Mucosa of descending colon (tissue), 3 donors: ENCODE measurements around the gene CAMSAP1. TPM values are rescaled to one million over a fixed set of nuclear protein-coding genes. Genes with fewer than 3 reads are reported as not detected.

ENCODE experiments used
- ATAC-seq: fragments of 200-7000 bp; cut with Tn5 transposase; one replicate; pipeline ENCODE4 v1.9.1; 2020; ENCODE audit warnings: mild to moderate bottlenecking, moderate library complexity
- DNase-seq, 3 donors: peaks; one replicate each; pipeline ENCODE4 v3.0.0-alpha.2; 2020
- H3K36me3 ChIP-seq: fragments of 200-600 bp; one replicate; pipeline ENCODE4 v1.8.0; 2021; ENCODE audit warnings: low read depth, mild to moderate bottlenecking
- H3K4me1 ChIP-seq: fragments of 200-600 bp; one replicate; pipeline ENCODE4 v1.8.0; 2021; ENCODE audit warnings: low read depth, mild to moderate bottlenecking
- H3K4me3 ChIP-seq: fragments of 200-600 bp; one replicate; pipeline ENCODE4 v1.8.0; 2021; ENCODE audit warnings: mild to moderate bottlenecking
- H3K9me3 ChIP-seq: fragments of 200-600 bp; one replicate; pipeline ENCODE4 v1.8.0; 2021; ENCODE audit warnings: mild to moderate bottlenecking
- intact Hi-C, 2 donors: fragments of 100-400 bp; cut with DNase I in 1 of 2; cut with micrococcal nuclease in 1 of 2; formaldehyde crosslinking; loops; one replicate each; pipeline versions ENCODE4 v1.11.0 to v1.11.1; 2022; cut with DNase I, micrococcal nuclease
- total RNA-seq, 3 donors: library from RNA; stranded (reverse); fragmentation: NEBNext Ultra II Directional in 2 of 3; extraction: Animal tissue kit (Norgen Biotek cat#: 25700) in 2 of 3; gene quantifications; one replicate each; pipeline versions ENCODE4 v1.2.1 to v1.2.4, GENCODE V29; 2021 to 2023
- TF ChIP-seq, protein P1 (sequence below): fragments of 200-600 bp; IDR thresholded peaks from one replicate; pipeline ENCODE4 v1.8.0; 2022; ENCODE audit warnings: antibody characterized with exemption, mild to moderate bottlenecking
- donor health status: DM: no; HTN: no; CAD: no; lungs with moderate emphysema.
- donor health status: DM: no; HTN: no; CAD: no.
- donor health status: DM: no; HTN: yes; CAD: no.

CAMSAP1 gene
- total RNA-seq, 3 donors from 2014 or later = 11.5 to 37.8 (median 14.3) TPM

GRCh38 chr9:135772702-135773493, 134.4 kb downstream of the CAMSAP1 start:
- Histone ChIP-seq H3K36me3 (no peaks in the 10 kb centered on the region), H3K4me3 (no peak overlapping the region), H3K4me1 (no peaks in the 10 kb centered on the region), H3K9me3 (no peaks in the 10 kb centered on the region)
- intact Hi-C loops = no loop called here
- no peak for ATAC-seq
- TF ChIP-seq, protein P1, sequence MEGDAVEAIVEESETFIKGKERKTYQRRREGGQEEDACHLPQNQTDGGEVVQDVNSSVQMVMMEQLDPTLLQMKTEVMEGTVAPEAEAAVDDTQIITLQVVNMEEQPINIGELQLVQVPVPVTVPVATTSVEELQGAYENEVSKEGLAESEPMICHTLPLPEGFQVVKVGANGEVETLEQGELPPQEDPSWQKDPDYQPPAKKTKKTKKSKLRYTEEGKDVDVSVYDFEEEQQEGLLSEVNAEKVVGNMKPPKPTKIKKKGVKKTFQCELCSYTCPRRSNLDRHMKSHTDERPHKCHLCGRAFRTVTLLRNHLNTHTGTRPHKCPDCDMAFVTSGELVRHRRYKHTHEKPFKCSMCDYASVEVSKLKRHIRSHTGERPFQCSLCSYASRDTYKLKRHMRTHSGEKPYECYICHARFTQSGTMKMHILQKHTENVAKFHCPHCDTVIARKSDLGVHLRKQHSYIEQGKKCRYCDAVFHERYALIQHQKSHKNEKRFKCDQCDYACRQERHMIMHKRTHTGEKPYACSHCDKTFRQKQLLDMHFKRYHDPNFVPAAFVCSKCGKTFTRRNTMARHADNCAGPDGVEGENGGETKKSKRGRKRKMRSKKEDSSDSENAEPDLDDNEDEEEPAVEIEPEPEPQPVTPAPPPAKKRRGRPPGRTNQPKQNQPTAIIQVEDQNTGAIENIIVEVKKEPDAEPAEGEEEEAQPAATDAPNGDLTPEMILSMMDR = no peak
- DNase-seq = no peak

GRCh38 chr9:135772056-135772646, 135.2 kb downstream of the CAMSAP1 start:
- no peak for ATAC-seq
- DNase-seq = no peak
- intact Hi-C loops = no loop called here
- Histone ChIP-seq H3K36me3 (no peaks in the 10 kb centered on the region), H3K4me1 (no peaks in the 10 kb centered on the region), H3K9me3 (no peaks in the 10 kb centered on the region), H3K4me3 (no peak overlapping the region)
- TF ChIP-seq, protein P1 = no peak

GRCh38 chr9:135771401-135772051, 135.8 kb downstream of the CAMSAP1 start:
- intact Hi-C loops = no loop called here
- no peak for ATAC-seq

DNA sequence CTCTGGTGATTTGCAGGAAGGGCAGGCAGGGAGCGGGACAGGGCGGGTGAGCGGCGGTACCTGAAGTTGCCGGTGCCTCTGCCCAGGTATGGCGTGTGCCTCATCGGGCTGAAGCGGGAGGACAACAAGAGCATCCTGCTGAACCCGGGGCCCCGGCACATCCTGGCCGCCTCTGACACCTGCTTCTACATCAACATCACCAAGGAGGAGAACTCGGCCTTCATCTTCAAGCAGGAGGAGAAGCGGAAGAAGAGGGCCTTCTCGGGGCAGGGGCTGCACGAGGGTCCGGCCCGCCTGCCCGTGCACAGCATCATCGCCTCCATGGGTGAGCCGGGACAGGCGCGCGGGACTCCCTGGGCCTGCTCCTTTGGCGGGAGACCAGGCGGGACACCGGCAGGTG, 136.6 kb downstream of the CAMSAP1 start:
- intact Hi-C loops = no loop called here
- Histone ChIP-seq H3K4me3 (no peak overlapping the region), H3K36me3 (no peaks in the 10 kb centered on the region), H3K4me1 (no peaks in the 10 kb centered on the region), H3K9me3 (peaks cover 7% of the 10 kb centered on the region)
- TF ChIP-seq, protein P1 = no peak
- DNase-seq = no peak
- no peak for ATAC-seq

More at GRCh38 chr9:135771401-135772051, 135.8 kb downstream of the CAMSAP1 start:
- no peaks in the 10 kb centered on the region for H3K4me1 ChIP-seq
- DNase-seq = no peak
- TF ChIP-seq, protein P1 = no peak
- H3K4me3 ChIP-seq = no peak overlapping the region
- H3K36me3 ChIP-seq = no peaks in the 10 kb centered on the region
- peaks cover 2% of the 10 kb centered on the region for H3K9me3 ChIP-seq

- TF ChIP-seq, protein P1 = no peak
- ATAC-seq = no peak
- DNase-seq = no peak
- Histone ChIP-seq H3K36me3 (no peaks in the 10 kb centered on the region), H3K9me3 (peaks cover 10% of the 10 kb centered on the region), H3K4me1 (no peaks in the 10 kb centered on the region), H3K4me3 (no peak overlapping the region)
- intact Hi-C loops = no loop called here
These were observed 137.2 kb downstream of the CAMSAP1 start for GRCh38 chr9:135770203-135770535.
